OCI-LY1 (cell line): ENCODE data around the gene OXER1.

Experiments used
- H2AFZ ChIP-seq: fragments of 200-600 bp; sonication (generic), shearing (Covaris generic); 2 replicates; pipeline ENCODE4 v1.6.0; 2014; ENCODE audit warnings: antibody characterized with exemption, mild to moderate bottlenecking, low read length
- H3F3A ChIP-seq: fragments of 200-600 bp; sonication (generic), shearing (Covaris generic); 2 replicates; pipeline ENCODE4 v1.6.0; 2014; ENCODE audit warnings: mild to moderate bottlenecking, antibody characterized with exemption, low read length, moderate library complexity; ENCODE audit not compliant: insufficient read depth
- H3K27ac ChIP-seq: fragments of 200-600 bp; sonication (generic); 2 replicates; pipeline ENCODE4 v1.5.1; 2014; ENCODE audit warnings: low read length, mixed run types, mild to moderate bottlenecking, low read depth; ENCODE audit not compliant: poor library complexity, severe bottlenecking
- H3K27me3 ChIP-seq: fragments of 200-600 bp; sonication (generic); 2 replicates; pipeline ENCODE4 v1.6.0; 2014; ENCODE audit warnings: antibody characterized with exemption, mild to moderate bottlenecking, low read length, moderate library complexity; ENCODE audit not compliant: insufficient read depth
- H3K36me3 ChIP-seq: fragments of 200-600 bp; sonication (generic); 2 replicates; pipeline ENCODE4 v1.6.1; 2014; ENCODE audit warnings: mild to moderate bottlenecking, antibody characterized with exemption, low read length, moderate library complexity, mixed read lengths; ENCODE audit not compliant: insufficient read depth
- H3K4me1 ChIP-seq: fragments of 200-600 bp; sonication (generic); 2 replicates; pipeline ENCODE4 v1.5.1; 2014; ENCODE audit warnings: mild to moderate bottlenecking, low read length, moderate library complexity; ENCODE audit not compliant: insufficient read depth, severe bottlenecking
- H3K4me2 ChIP-seq: fragments of 200-600 bp; sonication (generic), shearing (Covaris generic); 2 replicates; pipeline ENCODE4 v1.6.1; 2014; ENCODE audit warnings: low read length
- H3K4me3 ChIP-seq: fragments of 200-600 bp; sonication (generic); 2 replicates; pipeline ENCODE4 v1.5.1; 2014; ENCODE audit warnings: low read length, low read depth, mild to moderate bottlenecking, mixed read lengths; ENCODE audit not compliant: poor library complexity, severe bottlenecking
- H3K79me2 ChIP-seq: fragments of 200-600 bp; shearing (Covaris generic); 2 replicates; pipeline ENCODE4 v1.6.1; 2016; ENCODE audit warnings: mixed run types, low read length, mixed read lengths; ENCODE audit not compliant: insufficient read depth
- H3K9ac ChIP-seq: fragments of 200-600 bp; sonication (generic), shearing (Covaris generic); 2 replicates; pipeline ENCODE4 v1.6.1; 2014; ENCODE audit warnings: mild to moderate bottlenecking, low read length, mixed read lengths
- H3K9me2 ChIP-seq: fragments of 200-600 bp; sonication (generic), shearing (Covaris generic); 2 replicates; pipeline ENCODE4 v1.6.1; 2014; ENCODE audit warnings: low read depth, mild to moderate bottlenecking, low read length, mixed read lengths
- H3K9me3 ChIP-seq: fragments of 200-600 bp; shearing (Covaris generic); 2 replicates; pipeline ENCODE4 v1.6.1; 2014; ENCODE audit warnings: low read length, mixed read lengths
- H4K20me1 ChIP-seq: fragments of 200-600 bp; sonication (generic), shearing (Covaris generic); 2 replicates; pipeline ENCODE4 v1.6.0; 2016; ENCODE audit warnings: mild to moderate bottlenecking, low read length; ENCODE audit not compliant: insufficient read depth
- CTCF ChIP-seq: fragments of 200-600 bp; sonication (generic), shearing (Covaris generic); IDR thresholded peaks from 2 replicates; pipeline ENCODE4 v1.5.1; 2017; ENCODE audit warnings: mild to moderate bottlenecking, antibody characterized with exemption, low read length, moderate library complexity, mixed read lengths
- EZH2 ChIP-seq: fragments of 200-600 bp; sonication (generic), shearing (Covaris generic); IDR thresholded peaks from 2 replicates; pipeline ENCODE4 v1.8.0; 2017; ENCODE audit warnings: borderline replicate concordance, mixed run types, mild to moderate bottlenecking, antibody characterized with exemption, low read length, moderate library complexity, mixed read lengths

Gene OXER1

GRCh38 chr2:42804338-42804737 lies 40.4 kb upstream of the OXER1 start:
- H3K9me2 ChIP-seq = no peaks in the 10 kb centered on the region
- no peak overlapping the region for H3K4me3 ChIP-seq
- no peaks in the 10 kb centered on the region for H3F3A ChIP-seq
- no peak overlapping the region for H2AFZ ChIP-seq
- H3K9me3 ChIP-seq = no peaks in the 10 kb centered on the region
- no peaks in the 10 kb centered on the region for H3K36me3 ChIP-seq
- TF ChIP-seq CTCF = no peak
- TF ChIP-seq EZH2 = no peak
- no peaks in the 10 kb centered on the region for H3K79me2 ChIP-seq
- 0 out of 2 replicates have a peak, but pooled peaks cover 4% of the 10 kb centered on the region for H3K27me3 ChIP-seq
- H3K27ac ChIP-seq = no peak overlapping the region
- H3K9ac ChIP-seq = no peak overlapping the region
- no peak overlapping the region for H3K4me2 ChIP-seq
- no peaks in the 10 kb centered on the region for H4K20me1 ChIP-seq
- peaks cover 8% of the 10 kb centered on the region for H3K4me1 ChIP-seq

GRCh38 chr2:42802150-42802549 lies 38.2 kb upstream of the OXER1 start:
- Histone ChIP-seq H3K79me2 (no peaks in the 10 kb centered on the region), H3K27me3 (0 out of 2 replicates have a peak, but pooled peaks cover 4% of the 10 kb centered on the region), H3K9me3 (no peaks in the 10 kb centered on the region), H3K4me3 (no peak overlapping the region), H3K27ac (no peak overlapping the region), H2AFZ (no peak overlapping the region), H3K4me2 (no peak overlapping the region), H3F3A (no peaks in the 10 kb centered on the region), H3K36me3 (no peaks in the 10 kb centered on the region), H3K4me1 (no peaks in the 10 kb centered on the region), H3K9me2 (no peaks in the 10 kb centered on the region), H4K20me1 (no peaks in the 10 kb centered on the region), H3K9ac (no peak overlapping the region)
- no peak for TF ChIP-seq EZH2
- 0 out of 2 replicates have a peak, but pooled peaks have one; percentile 5 for TF ChIP-seq CTCF

- H3K79me2 ChIP-seq = no peaks in the 10 kb centered on the region
- H3K27ac ChIP-seq = no peak overlapping the region
- H3K4me3 ChIP-seq = no peak overlapping the region
- H3K36me3 ChIP-seq = no peaks in the 10 kb centered on the region
- TF ChIP-seq CTCF = no peak
- TF ChIP-seq EZH2 = no peak
- no peaks in the 10 kb centered on the region for H4K20me1 ChIP-seq
- no peaks in the 10 kb centered on the region for H3K9me3 ChIP-seq
- 0 out of 2 replicates have a peak, but pooled peaks cover 4% of the 10 kb centered on the region for H3K27me3 ChIP-seq
- no peak overlapping the region for H2AFZ ChIP-seq
- no peak overlapping the region for H3K9ac ChIP-seq
- H3K4me2 ChIP-seq = no peak overlapping the region
- peaks cover 8% of the 10 kb centered on the region for H3K4me1 ChIP-seq
- H3F3A ChIP-seq = no peaks in the 10 kb centered on the region
- H3K9me2 ChIP-seq = no peaks in the 10 kb centered on the region
Observed at GRCh38 chr2:42801381-42801780, 37.4 kb upstream of the OXER1 start.
